Hepatocyte (in vitro differentiated cells): ENCODE measurements around the gene KPNA5.

Experiments used
- CTCF ChIP-seq: fragments of 200-600 bp; sonication (generic); IDR thresholded peaks from 2 replicates; pipeline ENCODE4 v1.5.1; 2016; ENCODE audit warnings: antibody characterized with exemption, mild to moderate bottlenecking; ENCODE audit not compliant: poor library complexity
- EZH2 ChIP-seq: fragments of 200-600 bp; sonication (generic); IDR thresholded peaks from 2 replicates; pipeline ENCODE4 v1.6.1; 2016; ENCODE audit warnings: antibody characterized with exemption, mild to moderate bottlenecking, borderline replicate concordance
- EZH2phosphoT487 ChIP-seq: fragments of 200-600 bp; sonication (generic); IDR thresholded peaks from one replicate; pipeline ENCODE4 v1.6.1; 2018; ENCODE audit warnings: antibody characterized with exemption, mild to moderate bottlenecking, low read depth, moderate library complexity; ENCODE audit not compliant: unreplicated experiment, severe bottlenecking

GRCh38 chr6:116741571-116741970 is 60.6 kb downstream of the KPNA5 start:
- TF ChIP-seq CTCF (no peak), EZH2phosphoT487 (no peak), EZH2 (no peak)
